HG02798 (cell line): ENCODE data around the gene SSBP4.

Experiments
- ATAC-seq: cut with Tn5 transposase; IDR thresholded peaks from one replicate; pipeline ENCODE4 v1.9.1; 2021; ENCODE audit warnings: mild to moderate bottlenecking; ENCODE audit not compliant: unreplicated experiment, poor library complexity

The SSBP4 gene

GRCh38 chr19:18441804-18442788, 22.9 kb downstream of the SSBP4 start:
- ATAC-seq = no peak

DNA sequence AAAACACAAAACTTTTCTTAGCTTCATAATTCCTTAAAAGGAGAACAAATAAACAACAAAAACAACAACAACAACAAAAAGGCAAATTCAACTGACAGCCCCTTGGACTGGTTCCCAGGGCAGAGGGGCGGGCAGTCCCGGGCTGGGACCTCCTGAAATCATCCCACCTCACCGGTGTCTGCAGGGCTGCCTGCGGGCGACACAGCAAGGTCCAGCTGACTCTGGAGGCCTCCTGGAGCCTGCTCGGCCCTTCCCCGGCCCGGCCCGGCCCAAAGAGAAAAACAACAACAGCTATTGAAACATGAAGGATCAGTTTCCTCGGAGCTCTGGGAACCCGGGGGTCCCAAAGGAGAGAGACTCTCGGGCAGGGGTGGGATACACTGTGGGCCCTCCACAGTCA, 23.7 kb downstream of the SSBP4 start:
- no peak for ATAC-seq

DNA sequence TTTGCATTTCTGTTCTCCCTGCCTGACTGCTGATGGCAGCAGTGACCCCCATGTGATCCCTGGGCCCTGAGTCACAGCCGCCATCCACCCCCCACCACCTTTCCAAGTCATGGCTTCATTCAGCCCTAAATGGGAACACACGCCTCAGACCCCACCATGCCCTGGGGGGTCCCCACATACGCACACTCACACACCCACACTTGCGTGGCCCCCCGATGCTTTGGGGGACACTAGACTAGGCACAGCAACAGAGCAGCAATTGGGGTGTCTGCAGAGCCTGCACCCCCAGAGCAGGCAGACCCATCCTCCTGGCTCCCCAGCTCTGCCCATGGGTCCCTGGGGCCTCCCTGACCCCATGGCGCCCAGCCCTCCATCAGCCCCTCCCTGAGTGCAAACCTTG, 24.2 kb downstream of the SSBP4 start:
- ATAC-seq = no peak

- no peak for ATAC-seq
Observed at GRCh38 chr19:18443831-18444230, 24.6 kb downstream of the SSBP4 start.

DNA sequence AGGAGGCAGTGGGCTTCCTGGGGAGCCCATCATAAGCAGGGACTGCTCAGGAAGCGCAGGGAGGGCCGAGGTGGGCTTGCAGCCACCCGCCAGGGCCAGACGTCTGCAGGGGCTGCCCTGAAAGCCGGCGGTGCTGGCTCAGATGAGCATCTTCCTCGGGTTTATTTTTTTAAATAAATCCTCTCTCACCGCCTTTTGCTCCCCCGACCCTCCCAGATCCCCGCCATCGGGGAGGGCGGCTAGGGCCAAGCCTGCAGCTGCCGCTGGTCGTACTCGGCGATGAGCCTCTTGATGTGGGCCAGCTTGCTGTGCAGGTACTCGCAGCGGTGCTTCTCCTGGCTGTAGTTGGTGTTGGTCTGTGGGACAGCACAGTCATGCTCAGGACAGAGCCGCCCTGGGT, 25.3 kb downstream of the SSBP4 start:
- no peak for ATAC-seq

GRCh38 chr19:18445262-18445948, 26.2 kb downstream of the SSBP4 start:
- no peak for ATAC-seq

DNA sequence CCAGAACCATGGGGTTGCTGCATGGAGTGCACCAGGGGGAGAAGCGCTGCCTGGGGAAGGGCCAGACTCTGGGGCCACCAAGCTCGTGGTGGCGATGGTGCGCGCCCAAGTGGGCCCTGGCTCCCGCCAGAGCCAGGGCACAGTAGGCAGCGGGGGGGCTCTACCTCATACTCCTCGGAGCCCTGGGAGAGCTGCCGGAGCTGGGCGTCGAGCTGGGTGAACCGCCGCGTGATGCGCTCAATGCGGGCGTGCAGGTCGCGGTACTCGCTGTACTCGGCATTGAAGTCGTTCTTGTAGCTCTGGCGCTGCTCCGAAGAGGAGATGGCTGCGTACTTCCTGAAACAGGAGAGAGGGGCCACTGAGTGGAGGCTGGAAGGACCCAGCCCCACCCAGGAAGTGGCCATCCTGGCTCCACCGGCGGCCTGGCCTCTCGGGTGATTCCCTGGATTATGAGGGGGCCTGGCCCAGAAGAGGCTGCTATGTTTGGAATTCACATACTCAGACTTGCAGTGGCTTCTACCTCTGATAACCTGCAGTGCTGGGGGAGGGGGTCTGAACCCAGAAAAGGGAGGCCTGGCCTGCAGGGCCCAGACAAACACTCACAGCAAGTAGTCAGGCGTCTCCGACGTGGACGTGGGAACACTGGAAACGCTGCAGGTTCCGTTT, 27.1 kb downstream of the SSBP4 start:
- no peak for ATAC-seq

- ATAC-seq = no peak
Observed at GRCh38 chr19:18446811-18447359, 27.7 kb downstream of the SSBP4 start.

GRCh38 chr19:18449552-18449951, 30.4 kb downstream of the SSBP4 start:
- ATAC-seq = no peak

- ATAC-seq = no peak
Observed at GRCh38 chr19:18450021-18450930, 31.1 kb downstream of the SSBP4 start.

DNA sequence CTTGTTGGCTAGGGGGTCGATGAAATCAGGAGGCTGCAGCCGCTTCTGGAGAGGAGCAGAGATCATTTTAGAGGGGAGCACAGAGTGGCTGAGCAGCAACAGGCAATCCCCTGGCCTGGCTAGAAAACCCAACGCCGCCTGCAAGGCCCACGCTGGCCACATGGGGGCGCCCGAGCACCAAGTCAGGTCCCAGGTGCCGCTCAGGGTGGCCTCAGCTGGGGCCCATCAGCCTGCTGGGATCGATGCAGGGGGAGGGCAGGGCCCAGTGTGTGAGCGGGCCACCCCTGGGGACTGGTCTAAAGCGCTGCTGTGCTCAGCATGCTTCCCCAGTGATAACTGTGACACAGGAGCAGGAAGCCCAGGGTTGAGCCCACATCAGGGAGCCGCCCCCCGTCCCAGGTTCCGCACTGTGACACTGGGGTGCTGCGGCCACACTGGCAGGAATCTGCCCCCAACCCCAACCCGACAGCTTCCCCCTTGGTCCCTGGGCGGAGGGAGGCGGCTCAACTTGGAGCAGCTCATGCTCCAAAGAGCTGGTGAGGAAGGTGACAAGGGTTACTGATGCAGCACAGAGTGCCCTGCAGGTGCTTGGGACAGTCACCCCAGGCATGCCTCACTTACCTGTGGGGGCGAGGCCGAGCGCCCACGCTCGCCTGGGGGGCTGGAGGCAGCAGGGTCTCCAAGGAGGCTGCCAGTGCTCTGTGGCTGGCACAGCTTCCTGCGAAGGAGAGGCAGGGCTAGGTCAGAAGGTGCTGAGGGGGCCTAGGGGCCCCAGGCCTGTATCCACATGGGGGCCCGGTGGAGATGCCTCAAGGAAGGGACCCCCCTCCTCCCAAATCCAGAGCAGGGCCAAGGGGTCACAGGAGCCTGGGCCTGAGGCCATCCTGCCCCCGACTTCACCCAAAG, 32.0 kb downstream of the SSBP4 start:
- ATAC-seq = peak; percentile 55

GRCh38 chr19:18452386-18452785, 33.2 kb downstream of the SSBP4 start:
- no peak for ATAC-seq

- ATAC-seq = no peak
Observed at GRCh38 chr19:18453269-18454024, 34.2 kb downstream of the SSBP4 start.

GRCh38 chr19:18456279-18456678, 37.1 kb downstream of the SSBP4 start:
- ATAC-seq = no peak

DNA sequence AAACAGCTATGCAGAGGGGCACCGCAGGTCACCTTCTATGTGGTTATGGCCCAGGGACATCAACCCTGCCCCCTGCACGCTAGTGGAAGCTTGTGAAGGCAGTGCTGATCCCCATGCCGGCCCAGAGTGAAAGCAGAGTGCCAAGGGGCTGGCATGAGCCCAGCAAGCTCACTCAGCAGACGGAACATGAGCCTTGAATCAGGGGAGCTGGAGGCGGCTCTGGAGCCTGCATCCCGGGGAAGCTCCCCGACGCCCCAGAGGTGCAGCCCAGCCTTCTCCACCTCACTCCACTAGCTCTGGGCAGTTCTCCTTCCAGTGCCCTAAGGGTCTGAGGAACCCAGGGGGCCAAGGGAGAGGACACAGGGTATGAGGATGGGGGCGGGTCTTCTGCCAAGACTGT, 37.8 kb downstream of the SSBP4 start:
- no peak for ATAC-seq

- no peak for ATAC-seq
Observed at GRCh38 chr19:18457483-18458331, 38.5 kb downstream of the SSBP4 start.

GRCh38 chr19:18460900-18461299, 41.7 kb downstream of the SSBP4 start:
- ATAC-seq = no peak
